DOHH2 (cell line): Measurements from ENCODE around the gene L3MBTL1.

ENCODE experiments used
- EZH2phosphoT487 ChIP-seq: fragments of 200-600 bp; sonication (generic); IDR thresholded peaks from 2 replicates; pipeline ENCODE4 v1.6.1; 2017; ENCODE audit warnings: borderline replicate concordance, mild to moderate bottlenecking, antibody characterized with exemption, low read length, moderate library complexity, mixed read lengths
- TF ChIP-seq, protein P1 (sequence below): fragments of 200-600 bp; sonication (generic); IDR thresholded peaks from one replicate; pipeline ENCODE4 v1.5.1; 2014; ENCODE audit warnings: antibody characterized with exemption, mild to moderate bottlenecking, low read depth, low read length; ENCODE audit not compliant: poor library complexity, severe bottlenecking

GRCh38 chr20:43541214-43541613 is 33.7 kb downstream of the L3MBTL1 start:
- TF ChIP-seq, protein P1, sequence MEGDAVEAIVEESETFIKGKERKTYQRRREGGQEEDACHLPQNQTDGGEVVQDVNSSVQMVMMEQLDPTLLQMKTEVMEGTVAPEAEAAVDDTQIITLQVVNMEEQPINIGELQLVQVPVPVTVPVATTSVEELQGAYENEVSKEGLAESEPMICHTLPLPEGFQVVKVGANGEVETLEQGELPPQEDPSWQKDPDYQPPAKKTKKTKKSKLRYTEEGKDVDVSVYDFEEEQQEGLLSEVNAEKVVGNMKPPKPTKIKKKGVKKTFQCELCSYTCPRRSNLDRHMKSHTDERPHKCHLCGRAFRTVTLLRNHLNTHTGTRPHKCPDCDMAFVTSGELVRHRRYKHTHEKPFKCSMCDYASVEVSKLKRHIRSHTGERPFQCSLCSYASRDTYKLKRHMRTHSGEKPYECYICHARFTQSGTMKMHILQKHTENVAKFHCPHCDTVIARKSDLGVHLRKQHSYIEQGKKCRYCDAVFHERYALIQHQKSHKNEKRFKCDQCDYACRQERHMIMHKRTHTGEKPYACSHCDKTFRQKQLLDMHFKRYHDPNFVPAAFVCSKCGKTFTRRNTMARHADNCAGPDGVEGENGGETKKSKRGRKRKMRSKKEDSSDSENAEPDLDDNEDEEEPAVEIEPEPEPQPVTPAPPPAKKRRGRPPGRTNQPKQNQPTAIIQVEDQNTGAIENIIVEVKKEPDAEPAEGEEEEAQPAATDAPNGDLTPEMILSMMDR: no peak
- TF ChIP-seq EZH2phosphoT487: no peak
